Panc1 (cell line): ENCODE results near the gene AMTN. TPM values are rescaled to one million over a fixed set of nuclear protein-coding genes. Genes with fewer than 3 reads are reported as not detected.

Experiments
- ATAC-seq: fragments of 200-7000 bp; cut with Tn5 transposase; 2 replicates; pipeline ENCODE4 v1.9.1; 2020; ENCODE audit warnings: mild to moderate bottlenecking, moderate library complexity
- BruUV-seq: library from RNA; stranded (reverse); fragments of 400-500 nt; replicated peaks from 2 replicates; lab custom pipeline; 2021; lab: Mats Ljungman, UMichigan
- CTCF ChIA-PET: fragments of 300-600 bp; sonication (Branson Sonifier 250); formaldehyde crosslinking; loops from one replicate; lab custom pipeline; 2022; ENCODE audit warnings: antibody characterized with exemption; lab: Charles Lee
- POLR2A ChIA-PET: fragments of 300-600 bp; sonication (Branson Sonifier 250); formaldehyde crosslinking; loops from one replicate; lab custom pipeline; 2022; ENCODE audit warnings: antibody characterized with exemption; lab: Charles Lee
- DNase-seq: peaks from one replicate; pipeline ENCODE4 v3.0.0-alpha.2; 2010; ENCODE audit warnings: low read depth, low spot score
- H3K27ac ChIP-seq: 2 replicates; pipeline ENCODE4 v1.5.1; 2011; ENCODE audit warnings: mild to moderate bottlenecking, low read length, inconsistent platforms
- H3K27me3 ChIP-seq: fragments of 200-500 bp; sonication (Bioruptor generic); 2 replicates; pipeline ENCODE4 v1.6.0; 2014; ENCODE audit warnings: low read length, inconsistent platforms; ENCODE audit not compliant: control insufficient read depth, insufficient read depth
- H3K36me3 ChIP-seq: fragments of 200-500 bp; sonication (Bioruptor generic); 2 replicates; pipeline ENCODE4 v1.5.1; 2014; ENCODE audit warnings: inconsistent platforms, mild to moderate bottlenecking, low read length, moderate library complexity; ENCODE audit not compliant: control insufficient read depth, insufficient read depth
- H3K4me1 ChIP-seq: 2 replicates; pipeline ENCODE4 v1.5.1; 2011; ENCODE audit warnings: inconsistent platforms, mild to moderate bottlenecking, low read length, moderate library complexity; ENCODE audit not compliant: control insufficient read depth, insufficient read depth
- H3K4me3 ChIP-seq, 2 experiments: 2 replicates each; pipeline ENCODE4 v1.5.1; 2011 to 2012; ENCODE audit warnings: low read depth in 2 of 2, low read length in 2 of 2, mild to moderate bottlenecking in 2 of 2, inconsistent platforms in 1 of 2, moderate library complexity in 1 of 2
- H3K9me3 ChIP-seq: fragments of 200-500 bp; sonication (Bioruptor generic); 2 replicates; pipeline ENCODE4 v1.5.1; 2014; ENCODE audit warnings: low read depth, mild to moderate bottlenecking, inconsistent platforms, low read length, moderate library complexity; ENCODE audit not compliant: control insufficient read depth, insufficient read depth
- CTCF ChIP-seq: fragments of 450-650 bp; IDR thresholded peaks from 2 replicates; pipeline ENCODE4 v1.5.1; 2017; ENCODE audit warnings: mild to moderate bottlenecking
- POLR2AphosphoS5 ChIP-seq: IDR thresholded peaks from 2 replicates; pipeline ENCODE4 v1.6.1; 2012; ENCODE audit warnings: mild to moderate bottlenecking, low read depth, low read length, moderate library complexity
- REST ChIP-seq, 2 experiments: IDR thresholded peaks; 2 replicates each; pipeline ENCODE4 v1.6.1; 2011 to 2012; ENCODE audit warnings: low read depth in 2 of 2, control low read depth in 1 of 2, low read length in 1 of 2, mild to moderate bottlenecking in 1 of 2, moderate library complexity in 1 of 2; ENCODE audit not compliant: insufficient read depth in 1 of 2
- SIN3A ChIP-seq: IDR thresholded peaks from 2 replicates; pipeline ENCODE4 v1.6.1; 2012; ENCODE audit warnings: low read depth, mild to moderate bottlenecking, low read length, moderate library complexity, borderline replicate concordance; ENCODE audit not compliant: insufficient read depth
- TCF7L2 ChIP-seq: IDR thresholded peaks from 2 replicates; pipeline ENCODE4 v1.6.1; 2011; ENCODE audit warnings: mild to moderate bottlenecking, low read depth, low read length, inconsistent platforms
- in situ Hi-C: cut with HindIII; loops from 2 replicates; pipeline ENCODE4 v1.10.0; 2016; ENCODE audit warnings: low sequenced_read_pairs, low pct_unique_long_range_greater_than_20kb
- intact Hi-C: fragments of 100-400 bp; cut with micrococcal nuclease; formaldehyde crosslinking; loops from one replicate; pipeline ENCODE4 v1.10.0; 2022; ENCODE audit not compliant: unreplicated experiment
- total RNA-seq: library from RNA; stranded (reverse); gene quantifications from one replicate; pipeline ENCODE4 v1.2.1, GENCODE V29; 2021; ENCODE audit not compliant: unreplicated experiment

The AMTN gene
- total RNA-seq, 1 experiment from 2014 or later, result not detected

- TF ChIP-seq SIN3A (no peak), POLR2AphosphoS5 (no peak), REST (IDR thresholded peaks at IDR 0.05; ENCODE audit: insufficient read depth in 1 of 2, low read depth in 2 of 2, low read length in 1 of 2) (no peak), CTCF (no peak), TCF7L2 (no peak)
- Histone ChIP-seq H3K36me3 (no peaks in the 10 kb centered on the region), H3K4me3 (no peak overlapping the region), H3K27ac (no peak overlapping the region), H3K4me1 (no peaks in the 10 kb centered on the region), H3K27me3 (no peaks in the 10 kb centered on the region), H3K9me3 (no peaks in the 10 kb centered on the region)
- DNase-seq (no peak), ATAC-seq (no peak)
- ChIA-PET POLR2A (no interaction called here), CTCF (no interaction called here)
- in situ Hi-C loops (no loop called here), intact Hi-C loops (no loop called here)
- no TSS peak for BruUV-seq
Observed at GRCh38 chr4:70570796-70571195, 52.4 kb downstream of the AMTN start.

- TF ChIP-seq POLR2AphosphoS5 (no peak), TCF7L2 (no peak), CTCF (no peak), REST (IDR thresholded peaks at IDR 0.05; ENCODE audit: insufficient read depth in 1 of 2, low read depth in 2 of 2, low read length in 1 of 2) (no peak), SIN3A (no peak)
- DNase-seq, result no peak
- no peak for ATAC-seq
- H3K27ac ChIP-seq, result no peak overlapping the region
- H3K27me3 ChIP-seq, result no peaks in the 10 kb centered on the region
- in situ Hi-C loops (no loop called here), intact Hi-C loops (no loop called here)
- H3K9me3 ChIP-seq, result no peaks in the 10 kb centered on the region
- ChIA-PET CTCF (no interaction called here), POLR2A (no interaction called here)
- H3K4me1 ChIP-seq, result no peaks in the 10 kb centered on the region
- no peak overlapping the region for H3K4me3 ChIP-seq
- no TSS peak for BruUV-seq
- H3K36me3 ChIP-seq, result no peaks in the 10 kb centered on the region
Observed at GRCh38 chr4:70571772-70572171, 53.4 kb downstream of the AMTN start.
